WI38 (cell line): ENCODE measurements around the gene ABCD3.
"Not testable (repeated sequence)": the region's sequence is repeated elsewhere in the genome, so short reads cannot be mapped to it uniquely, and the experiment has no call there.

Experiments used
- H3K4me3 ChIP-seq: 2 replicates; pipeline ENCODE4 v1.5.1; 2011; ENCODE audit warnings: low read depth, mild to moderate bottlenecking, control low read depth, low read length
- CTCF ChIP-seq: IDR thresholded peaks from 2 replicates; pipeline ENCODE4 v1.5.1; 2012; ENCODE audit warnings: low read depth, mild to moderate bottlenecking, control low read depth, low read length

ABCD3 gene

GRCh38 chr1:94417728-94417977 is 536 bp upstream of the ABCD3 start:
- no peak for TF ChIP-seq CTCF
- peak overlapping the region; percentile 77 for H3K4me3 ChIP-seq

GRCh38 chr1:94418664-94419655 is 771 bp downstream of the ABCD3 start:
- no peak for TF ChIP-seq CTCF
- H3K4me3 ChIP-seq = peak overlapping the region; percentile 88

GRCh38 chr1:94422115-94422820 is 4.1 kb downstream of the ABCD3 start:
- no peak for TF ChIP-seq CTCF
- H3K4me3 ChIP-seq = no peak overlapping the region

GRCh38 chr1:94425821-94426484 is 7.8 kb downstream of the ABCD3 start:
- no peak for TF ChIP-seq CTCF
- no peak overlapping the region for H3K4me3 ChIP-seq

GRCh38 chr1:94426485-94426870 is 8.3 kb downstream of the ABCD3 start:
- not testable (repeated sequence) for H3K4me3 ChIP-seq

GRCh38 chr1:94428441-94428840 is 10.3 kb downstream of the ABCD3 start:
- H3K4me3 ChIP-seq = no peak overlapping the region
- no peak for TF ChIP-seq CTCF

- not testable (repeated sequence) for H3K4me3 ChIP-seq
These were observed 10.8 kb downstream of the ABCD3 start for GRCh38 chr1:94428927-94429528.

GRCh38 chr1:94430066-94430465 is 11.9 kb downstream of the ABCD3 start:
- H3K4me3 ChIP-seq = not testable (repeated sequence)
